Mesodermal cell (in vitro differentiated cells): Measurements from ENCODE around the gene CDV3.
A peak's percentile ranks its signal among the peaks of the same experiment; 100 is the strongest.
"Not testable (repeated sequence)": the region's sequence is repeated elsewhere in the genome, so short reads cannot be mapped to it uniquely, and the experiment has no call there.

ENCODE experiments used
- H3K27ac ChIP-seq: 2 replicates; pipeline ENCODE4 v1.7.0; 2013; ENCODE audit warnings: mild to moderate bottlenecking, low read depth, low read length, moderate library complexity; ENCODE audit not compliant: severe bottlenecking
- H3K36me3 ChIP-seq: 2 replicates; pipeline ENCODE4 v1.7.1; 2013; ENCODE audit warnings: mild to moderate bottlenecking, low read length, moderate library complexity; ENCODE audit not compliant: control insufficient read depth, insufficient read depth
- H3K4me1 ChIP-seq: one replicate; pipeline ENCODE4 v1.7.1; 2013; ENCODE audit warnings: mild to moderate bottlenecking, low read length; ENCODE audit not compliant: insufficient read depth, control insufficient read depth, poor library complexity, severe bottlenecking
- H3K4me3 ChIP-seq: 2 replicates; pipeline ENCODE4 v1.7.0; 2013; ENCODE audit warnings: low read length, control low read depth, mild to moderate bottlenecking; ENCODE audit not compliant: insufficient read depth, poor library complexity, severe bottlenecking; ENCODE audit errors: extremely low read depth
- H3K9me3 ChIP-seq: 2 replicates; pipeline ENCODE4 v1.7.1; 2013; ENCODE audit warnings: mild to moderate bottlenecking, low read length, moderate library complexity; ENCODE audit not compliant: control insufficient read depth
- WGBS, 2 experiments: methylation state at CpG; one replicate each; pipeline ENCODE4 v1.1.5; 2013; ENCODE audit warnings: missing lambda C conversion rate in 2 of 2; ENCODE audit not compliant: insufficient coverage in 2 of 2; 5-methylcytosine and 5-hydroxymethylcytosine counted together

Gene CDV3

GRCh38 chr3:133540896-133541674 lies 32.4 kb upstream of the CDV3 start:
- Histone ChIP-seq H3K4me1 (no peaks in the 10 kb centered on the region), H3K36me3 (no peaks in the 10 kb centered on the region), H3K4me3 (no peak overlapping the region), H3K27ac (no peak overlapping the region), H3K9me3 (no peaks in the 10 kb centered on the region)
- 90 to 100% methylated on average over 1 to 2 of the region's 2 CpGs for WGBS, 2 experiments

- Histone ChIP-seq H3K9me3 (no peaks in the 10 kb centered on the region), H3K4me1 (peaks cover 13% of the 10 kb centered on the region), H3K27ac (no peak overlapping the region), H3K4me3 (no peak overlapping the region), H3K36me3 (no peaks in the 10 kb centered on the region)
- WGBS, 2 experiments = 85 to 90% methylated on average over 5 to 7 of the region's 7 CpGs
Measured at GRCh38 chr3:133542871-133543270, 30.6 kb upstream of the CDV3 start.

GRCh38 chr3:133544983-133545382 lies 28.5 kb upstream of the CDV3 start:
- WGBS, 2 experiments = 100% methylated on average over 1 of the region's 2 CpGs
- peaks cover 16% of the 10 kb centered on the region for H3K4me1 ChIP-seq
- H3K9me3 ChIP-seq, H3K4me3 ChIP-seq, H3K27ac ChIP-seq, H3K36me3 ChIP-seq: not testable (repeated sequence)

- H3K36me3 ChIP-seq = no peaks in the 10 kb centered on the region
- H3K4me3 ChIP-seq = peak overlapping the region; percentile 5
- peaks cover 16% of the 10 kb centered on the region for H3K4me1 ChIP-seq
- 48% methylated on average over 2 of the region's 3 CpGs; no CpG with 5 or more reads in 1 of the 2 experiments for WGBS, 2 experiments
- no peaks in the 10 kb centered on the region for H3K9me3 ChIP-seq
- peak overlapping the region; percentile 91 for H3K27ac ChIP-seq
Measured at GRCh38 chr3:133547432-133548041, 25.9 kb upstream of the CDV3 start.

GRCh38 chr3:133548090-133548489 lies 25.4 kb upstream of the CDV3 start:
- Histone ChIP-seq H3K4me1 (peaks cover 16% of the 10 kb centered on the region), H3K36me3 (no peaks in the 10 kb centered on the region), H3K27ac (peak overlapping the region; percentile 91), H3K4me3 (no peak overlapping the region), H3K9me3 (no peaks in the 10 kb centered on the region)
- WGBS, 2 experiments = 85 to 86% methylated on average over 2 of the region's 2 CpGs

- 100% methylated on average over 2 of the region's 4 CpGs; no CpG with 5 or more reads in 1 of the 2 experiments for WGBS, 2 experiments
- Histone ChIP-seq H3K36me3 (no peaks in the 10 kb centered on the region), H3K4me3 (no peak overlapping the region)
Measured at GRCh38 chr3:133549565-133549964, 23.9 kb upstream of the CDV3 start.

GRCh38 chr3:133551589-133551988 lies 21.9 kb upstream of the CDV3 start:
- not testable (repeated sequence) for H3K36me3 ChIP-seq, H3K27ac ChIP-seq, H3K4me3 ChIP-seq, H3K9me3 ChIP-seq
- peaks cover 15% of the 10 kb centered on the region for H3K4me1 ChIP-seq
- no CpG with 5 or more reads among the region's 14 CpGs for WGBS, 2 experiments

More at GRCh38 chr3:133549565-133549964, 23.9 kb upstream of the CDV3 start:
- Histone ChIP-seq H3K27ac (no peak overlapping the region), H3K9me3 (no peaks in the 10 kb centered on the region), H3K4me1 (peaks cover 16% of the 10 kb centered on the region)

GRCh38 chr3:133561679-133562078 lies 11.8 kb upstream of the CDV3 start:
- H3K9me3 ChIP-seq = no peaks in the 10 kb centered on the region
- H3K4me3 ChIP-seq = no peak overlapping the region
- 100% methylated on average over 2 of the region's 2 CpGs; no CpG with 5 or more reads in 1 of the 2 experiments for WGBS, 2 experiments
- H3K4me1 ChIP-seq = peaks cover 3% of the 10 kb centered on the region
- H3K36me3 ChIP-seq = no peaks in the 10 kb centered on the region
- no peak overlapping the region for H3K27ac ChIP-seq

GRCh38 chr3:133562376-133562775 lies 11.1 kb upstream of the CDV3 start:
- Histone ChIP-seq H3K27ac (no peak overlapping the region), H3K4me1 (peaks cover 3% of the 10 kb centered on the region), H3K36me3 (no peaks in the 10 kb centered on the region), H3K9me3 (no peaks in the 10 kb centered on the region), H3K4me3 (no peak overlapping the region)
- WGBS, 2 experiments = 67% methylated on average over 1 of the region's 1 CpG; no CpG with 5 or more reads in 1 of the 2 experiments

- Histone ChIP-seq H3K9me3 (no peaks in the 10 kb centered on the region), H3K4me1 (peaks cover 5% of the 10 kb centered on the region), H3K4me3 (no peak overlapping the region), H3K27ac (no peak overlapping the region), H3K36me3 (no peaks in the 10 kb centered on the region)
- WGBS, 2 experiments = 70% methylated on average over 2 of the region's 5 CpGs; no CpG with 5 or more reads in 1 of the 2 experiments
Measured at GRCh38 chr3:133563186-133563591, 10.3 kb upstream of the CDV3 start.

GRCh38 chr3:133563816-133564215 lies 9.7 kb upstream of the CDV3 start:
- Histone ChIP-seq H3K9me3 (no peaks in the 10 kb centered on the region), H3K36me3 (no peaks in the 10 kb centered on the region), H3K27ac (no peak overlapping the region), H3K4me1 (peaks cover 11% of the 10 kb centered on the region), H3K4me3 (no peak overlapping the region)
- 92 to 100% methylated on average over 1 of the region's 1 CpG for WGBS, 2 experiments
